HG02759 (cell line): ENCODE measurements around the gene JARID2.

Experiments used
- ATAC-seq: cut with Tn5 transposase; IDR thresholded peaks from one replicate; pipeline ENCODE4 v1.9.1; 2021; ENCODE audit warnings: mild to moderate bottlenecking, moderate library complexity; ENCODE audit not compliant: unreplicated experiment

The JARID2 gene

DNA sequence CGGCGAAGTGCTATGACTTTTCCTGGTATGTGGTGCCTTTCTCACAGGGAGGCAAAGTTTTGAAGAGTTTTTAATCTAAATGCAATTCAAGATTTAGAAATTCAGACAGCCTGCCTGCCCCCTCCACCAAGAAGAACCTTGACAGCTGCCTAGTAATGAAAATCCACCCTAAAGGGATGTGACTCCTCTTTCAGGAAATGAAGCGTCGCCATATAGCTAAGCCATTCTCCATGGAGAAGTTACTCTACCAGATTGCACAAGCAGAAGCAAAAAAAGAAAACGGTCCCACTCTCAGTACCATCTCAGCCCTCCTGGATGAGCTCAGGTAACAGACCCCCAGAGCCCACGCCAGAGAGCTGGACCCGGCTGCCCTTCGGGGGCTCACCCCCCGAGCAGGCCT lies 266.9 kb downstream of the JARID2 start:
- no peak for ATAC-seq

GRCh38 chr6:15513131-15513771 lies 267.4 kb downstream of the JARID2 start:
- ATAC-seq, result no peak

GRCh38 chr6:15513801-15514711 lies 268.2 kb downstream of the JARID2 start:
- no peak for ATAC-seq

- ATAC-seq, result no peak
These were observed 269.4 kb downstream of the JARID2 start for GRCh38 chr6:15515226-15515625.

DNA sequence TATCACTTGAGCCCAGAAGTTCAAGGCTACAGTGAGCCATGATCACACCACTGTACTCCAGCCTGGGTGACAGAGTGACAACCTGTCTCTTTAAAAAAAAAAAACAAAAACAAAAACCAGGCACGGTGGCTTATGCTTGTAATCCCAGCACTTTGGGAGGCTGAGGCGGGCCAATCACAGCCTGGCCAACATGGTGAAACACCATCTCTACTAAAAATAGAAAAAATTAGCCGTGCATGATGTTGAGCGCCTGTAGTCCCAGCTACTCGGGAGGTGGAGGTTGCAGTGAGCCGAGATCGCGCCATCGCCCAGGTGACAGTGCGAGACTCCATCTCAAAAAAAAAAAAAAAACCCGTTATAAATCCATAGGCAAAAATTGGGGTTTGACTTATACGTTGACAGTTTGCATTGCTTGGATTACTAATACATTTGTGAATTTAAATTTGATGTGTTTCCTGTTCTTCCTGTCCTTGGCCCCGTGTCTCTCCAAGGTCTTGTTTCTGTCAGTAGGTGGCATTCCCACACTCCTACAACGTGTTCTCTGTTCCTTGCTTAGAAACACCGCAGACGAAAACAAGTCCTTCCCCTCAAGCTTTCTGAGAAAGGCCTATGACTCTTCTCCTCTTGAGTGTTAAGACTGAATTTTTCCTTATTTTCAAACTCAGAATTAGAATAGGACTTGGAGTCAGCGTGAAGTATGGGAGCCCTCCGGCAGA lies 269.9 kb downstream of the JARID2 start:
- no peak for ATAC-seq

DNA sequence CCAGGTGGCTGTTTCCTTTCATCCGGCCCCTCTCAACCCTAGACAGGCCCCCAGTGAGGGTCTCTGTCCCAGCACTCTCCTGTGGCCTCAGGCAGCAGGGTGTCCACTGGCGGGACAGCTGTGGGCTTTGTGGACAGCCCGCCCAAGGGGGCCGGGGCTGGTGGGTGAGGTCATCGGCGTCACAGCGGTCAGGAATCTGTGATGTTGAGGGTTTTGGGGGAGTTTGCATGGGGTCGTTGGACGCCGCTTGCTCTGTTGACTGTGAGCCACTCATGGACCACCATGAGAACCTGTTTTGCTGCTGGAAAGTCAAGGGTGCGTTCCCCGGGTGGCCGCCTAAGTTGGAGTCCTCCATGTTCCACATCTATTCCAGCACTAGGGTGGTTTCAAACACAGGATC lies 270.5 kb downstream of the JARID2 start:
- no peak for ATAC-seq

- no peak for ATAC-seq
These were observed 271.2 kb downstream of the JARID2 start for GRCh38 chr6:15516923-15517560.

- ATAC-seq, result no peak
These were observed 271.7 kb downstream of the JARID2 start for GRCh38 chr6:15517600-15517999.

- ATAC-seq, result no peak
These were observed 272.2 kb downstream of the JARID2 start for GRCh38 chr6:15518057-15518456.

DNA sequence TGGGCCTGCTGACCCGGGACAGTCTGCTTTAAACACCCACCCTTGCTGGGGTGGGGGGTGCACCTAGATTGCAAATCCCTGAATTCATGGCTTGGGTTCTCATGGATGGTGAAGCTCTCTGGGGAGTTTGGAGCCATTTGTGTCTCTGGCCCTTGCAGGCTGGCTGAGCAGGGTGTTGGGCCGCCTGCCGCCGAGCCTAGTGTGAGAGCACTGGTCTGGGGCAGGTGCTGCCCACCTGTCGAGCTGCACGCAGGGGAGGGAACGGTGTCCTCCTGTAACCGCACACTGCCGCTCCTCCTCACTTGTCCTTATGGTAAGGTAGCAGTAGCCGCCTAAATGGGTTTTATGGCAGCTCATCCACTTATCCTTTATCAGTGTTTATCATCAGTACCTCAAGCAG lies 273.0 kb downstream of the JARID2 start:
- no peak for ATAC-seq

- ATAC-seq, result no peak
These were observed 273.8 kb downstream of the JARID2 start for GRCh38 chr6:15519681-15520080.

DNA sequence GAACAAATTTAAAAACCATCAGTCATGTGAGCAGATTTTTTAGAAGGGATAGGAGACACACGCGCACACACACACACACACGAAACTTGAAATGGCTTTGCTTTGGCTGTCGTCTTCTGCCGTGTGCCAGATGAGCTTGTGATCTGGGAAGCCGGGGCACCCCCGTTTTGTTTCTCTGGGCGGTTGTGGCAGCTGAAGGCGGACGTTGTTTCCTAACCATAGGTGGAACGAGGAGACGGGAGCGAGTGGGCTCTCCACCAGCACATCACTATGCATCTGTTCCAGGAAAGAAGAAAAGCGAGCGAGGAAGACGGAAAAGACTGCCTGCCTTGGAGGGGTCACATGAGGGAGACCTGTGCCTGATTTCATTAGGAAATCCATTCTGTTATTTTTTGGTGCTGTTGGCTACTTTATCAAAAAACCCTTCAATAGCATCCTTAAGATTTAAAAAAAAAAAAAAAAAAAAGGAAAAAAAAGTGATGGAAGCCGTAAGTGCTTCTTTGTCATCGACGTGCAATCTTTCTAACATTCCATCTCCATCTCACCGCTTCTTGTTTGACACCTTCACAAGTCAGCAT lies 274.8 kb downstream of the JARID2 start:
- ATAC-seq, result no peak

GRCh38 chr6:15521582-15521981 lies 275.7 kb downstream of the JARID2 start:
- ATAC-seq, result no peak

GRCh38 chr6:15522026-15522425 lies 276.2 kb downstream of the JARID2 start:
- ATAC-seq, result no peak

DNA sequence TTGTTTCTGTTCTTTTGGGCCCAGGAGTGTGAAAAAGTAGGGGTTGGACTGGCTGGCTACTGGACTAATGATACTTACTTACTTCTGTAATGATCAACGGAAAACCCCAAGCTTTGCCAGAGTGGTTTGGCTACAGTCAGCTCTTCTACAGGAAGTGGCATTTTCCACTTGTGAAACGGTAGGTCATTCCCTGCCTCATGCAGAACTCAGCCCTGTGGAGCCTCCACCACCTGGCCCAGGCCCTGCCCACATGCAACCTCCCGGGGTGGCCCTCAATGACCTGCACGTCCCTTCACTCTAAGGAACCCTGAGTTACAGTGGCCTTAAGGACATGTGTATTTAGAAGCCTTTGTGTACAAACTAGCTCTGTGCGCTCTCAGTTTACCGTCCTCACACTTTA lies 276.6 kb downstream of the JARID2 start:
- no peak for ATAC-seq

DNA sequence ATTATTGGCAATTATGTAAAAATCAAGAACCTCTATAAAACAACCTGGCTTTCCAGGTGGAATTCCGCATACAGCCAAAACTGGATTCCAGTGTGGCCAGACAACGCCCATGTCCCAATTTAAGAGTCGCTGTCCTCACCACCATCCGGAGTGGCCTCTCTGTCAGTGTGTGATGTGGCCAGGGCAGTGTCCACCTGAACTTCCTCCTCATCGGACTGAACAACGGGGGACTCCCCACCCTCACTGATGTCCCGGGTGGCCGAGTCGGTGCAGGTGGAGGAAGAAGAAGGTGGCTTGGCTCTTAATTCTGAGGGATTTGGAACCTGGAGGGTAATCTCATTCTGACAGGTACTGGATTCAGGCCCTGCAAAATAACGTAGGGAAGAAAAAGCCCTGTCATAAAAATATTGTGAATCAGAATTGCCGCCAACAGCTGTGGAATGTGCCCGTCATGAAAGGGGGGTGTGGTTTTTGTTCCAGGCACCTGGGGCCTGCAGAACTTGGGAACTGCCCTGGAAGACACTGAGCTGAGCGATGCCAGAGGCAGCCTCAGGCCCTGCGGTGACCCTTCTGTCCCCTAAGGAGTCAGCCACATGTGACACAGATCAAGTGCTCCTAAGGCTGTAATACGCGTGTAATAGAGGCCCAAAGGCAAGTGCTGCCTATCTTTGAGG lies 277.1 kb downstream of the JARID2 start:
- no peak for ATAC-seq

- no peak for ATAC-seq
These were observed 278.1 kb downstream of the JARID2 start for GRCh38 chr6:15523679-15524630.

GRCh38 chr6:15524861-15525401 lies 279.1 kb downstream of the JARID2 start:
- no peak for ATAC-seq

- ATAC-seq, result peak; percentile 61
These were observed 280.4 kb downstream of the JARID2 start for GRCh38 chr6:15526212-15526701.
